SHP77 (cell line): ENCODE measurements around the gene FAM168A.

Experiments used
- DNase-seq, 2 experiments: peaks; one replicate each; lab custom pipeline; 2025; lab: John Stamatoyannopoulos, UW

Gene FAM168A

DNA sequence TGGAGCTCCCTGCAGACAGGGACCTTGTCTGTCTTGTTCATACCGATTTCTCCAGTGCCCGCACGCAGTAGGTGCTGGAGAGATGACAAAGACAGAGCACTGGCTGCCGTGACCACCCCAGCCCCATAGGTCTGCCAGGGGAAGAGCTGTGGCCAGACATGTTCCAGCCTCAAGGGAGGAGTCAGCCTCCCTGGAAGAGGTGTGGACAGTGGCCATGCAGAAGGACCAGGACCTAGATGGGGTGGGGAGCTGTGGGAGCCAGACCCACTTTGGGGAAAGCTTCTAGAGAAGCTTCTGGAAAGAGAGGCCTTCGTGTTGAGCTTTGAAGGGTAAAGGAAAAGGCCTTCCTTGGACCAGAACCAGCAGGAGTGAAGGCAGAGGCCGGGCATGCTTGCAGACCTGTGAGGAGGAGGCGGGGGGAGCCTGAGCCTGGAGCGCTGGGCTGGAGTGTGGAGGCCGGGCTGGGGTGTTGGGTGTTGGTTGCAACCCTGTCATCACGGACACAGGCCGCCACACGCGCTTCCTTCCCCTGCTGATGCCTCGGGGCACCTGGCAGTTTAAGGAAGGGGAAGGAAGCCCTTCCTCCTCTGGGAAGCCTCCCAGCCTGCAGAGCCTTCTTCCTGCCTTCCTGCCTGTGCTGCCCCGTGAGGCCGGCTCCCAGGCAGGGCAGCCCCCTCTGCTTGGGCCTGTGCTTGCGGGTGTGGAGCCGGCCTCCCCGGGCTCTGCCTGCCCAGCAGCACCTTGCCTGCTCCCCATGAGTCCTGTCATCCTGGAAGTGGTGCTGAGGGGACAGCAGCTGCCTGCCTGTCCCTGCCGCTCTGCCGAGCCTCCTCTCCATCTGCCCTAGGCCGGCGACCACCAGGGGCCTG lies 209.4 kb downstream of the FAM168A start:
- no peak for DNase-seq

DNA sequence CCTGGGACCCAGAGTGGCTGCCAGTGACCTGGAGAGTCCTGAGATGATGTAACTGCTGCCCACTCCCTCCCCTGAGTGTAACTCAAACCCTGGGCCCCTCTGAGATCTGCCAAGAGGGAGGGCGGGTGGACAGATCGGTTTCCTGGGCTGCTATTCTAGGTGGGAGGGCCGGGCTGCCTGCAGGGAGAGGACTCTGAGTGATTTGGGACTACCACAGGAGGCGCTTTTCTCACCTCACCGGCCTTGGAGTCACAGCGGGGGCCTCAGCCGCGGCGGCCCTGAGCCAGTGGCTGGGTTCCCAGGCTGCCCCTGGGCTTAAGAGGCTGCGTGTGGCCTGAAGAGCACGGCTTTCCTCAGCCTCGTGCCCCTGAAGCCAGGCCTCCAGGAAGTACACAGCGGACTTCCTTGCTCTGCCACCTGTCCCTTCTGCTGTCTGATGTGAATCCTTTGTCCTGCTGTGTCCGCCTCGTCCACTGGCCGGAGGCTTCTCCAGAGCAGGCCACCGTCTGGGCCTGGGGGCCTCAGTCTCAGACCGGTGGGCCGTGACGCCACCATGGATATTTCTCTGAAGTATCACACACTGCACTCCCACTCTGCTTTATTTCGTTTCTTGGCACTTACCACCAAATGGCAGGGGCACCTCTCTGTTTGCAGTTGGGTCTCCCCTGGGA lies 210.2 kb downstream of the FAM168A start:
- no peak for DNase-seq

DNA sequence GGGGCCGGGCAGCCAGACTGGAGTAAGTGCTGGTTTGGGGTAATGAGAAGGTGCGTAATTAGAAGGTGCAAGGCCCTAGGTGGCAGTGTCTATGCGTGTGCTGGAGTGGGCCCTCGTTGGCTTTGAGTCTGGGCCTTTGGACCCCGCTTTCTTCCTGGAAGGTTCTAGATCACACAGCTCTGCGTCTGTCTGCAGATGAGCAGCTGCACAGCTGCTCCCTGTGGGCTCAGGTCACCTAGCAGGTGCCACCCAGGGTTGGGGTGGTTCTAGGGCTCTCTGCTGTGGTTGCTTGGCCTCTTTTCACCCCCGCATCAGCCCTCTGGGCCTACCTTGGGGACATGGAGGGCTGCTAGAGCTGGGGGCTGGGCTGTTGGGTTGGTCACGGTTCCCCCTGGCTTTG lies 211.4 kb downstream of the FAM168A start:
- no peak for DNase-seq

DNA sequence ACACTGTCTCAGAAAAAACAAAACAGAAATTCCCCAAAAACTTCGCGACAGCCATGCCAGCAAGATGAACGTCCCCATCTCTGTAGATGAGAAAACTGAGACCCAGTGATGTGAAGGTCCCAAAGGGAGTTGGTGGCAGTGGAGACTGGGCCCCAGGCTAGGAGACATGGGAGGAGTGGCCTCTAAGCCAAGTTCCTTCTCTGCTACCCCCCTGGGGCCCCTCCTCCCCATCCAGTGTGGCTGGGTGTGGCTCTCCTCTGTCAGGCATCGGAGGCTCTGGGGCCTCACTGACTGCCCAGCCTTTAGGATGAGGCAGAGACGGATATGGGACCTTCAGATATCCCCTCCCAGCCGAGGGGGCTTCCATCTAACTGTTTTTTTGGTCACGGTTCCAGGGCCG lies 211.9 kb downstream of the FAM168A start:
- DNase-seq: no peak

DNA sequence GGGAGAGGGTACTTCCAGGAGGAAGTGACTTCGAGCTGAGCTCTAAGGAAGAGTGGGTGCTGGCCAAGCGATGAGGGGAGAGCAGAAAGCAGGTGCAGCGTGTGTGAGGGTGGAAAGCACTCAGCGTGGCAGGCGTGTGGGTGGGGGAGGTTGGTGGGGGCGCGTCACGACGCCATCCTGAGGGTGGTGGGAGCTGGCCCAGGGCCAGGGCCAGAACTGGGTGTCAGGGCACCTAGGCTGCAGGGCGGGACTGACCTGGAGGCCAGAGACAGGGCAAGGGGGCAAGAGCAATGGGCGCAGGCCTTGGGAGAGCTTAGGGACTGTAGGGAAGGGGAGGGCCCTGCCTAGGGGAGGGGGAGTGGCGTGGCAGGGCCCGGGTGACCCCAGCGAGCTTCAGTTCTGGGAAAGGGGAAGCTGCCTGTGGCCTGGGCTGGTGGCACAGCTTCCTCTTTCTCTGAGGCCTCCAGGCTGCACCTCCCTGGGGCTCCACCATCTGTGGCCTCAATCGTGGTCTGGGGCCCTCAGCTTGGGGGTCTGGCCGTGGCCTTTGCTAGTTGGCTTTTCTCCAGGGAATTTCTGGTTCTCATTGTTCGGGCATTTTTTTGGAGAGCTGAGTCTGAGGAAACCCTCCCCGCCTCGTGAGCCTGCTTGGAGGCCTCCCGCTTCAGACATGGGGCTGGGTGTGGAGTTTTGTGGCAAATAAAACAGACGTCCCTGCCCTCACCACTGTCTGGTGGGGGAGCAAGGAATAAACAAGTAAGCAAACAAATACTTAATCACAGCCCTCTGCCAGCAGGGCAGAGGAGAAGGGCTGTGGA lies 212.8 kb downstream of the FAM168A start:
- no peak for DNase-seq

DNA sequence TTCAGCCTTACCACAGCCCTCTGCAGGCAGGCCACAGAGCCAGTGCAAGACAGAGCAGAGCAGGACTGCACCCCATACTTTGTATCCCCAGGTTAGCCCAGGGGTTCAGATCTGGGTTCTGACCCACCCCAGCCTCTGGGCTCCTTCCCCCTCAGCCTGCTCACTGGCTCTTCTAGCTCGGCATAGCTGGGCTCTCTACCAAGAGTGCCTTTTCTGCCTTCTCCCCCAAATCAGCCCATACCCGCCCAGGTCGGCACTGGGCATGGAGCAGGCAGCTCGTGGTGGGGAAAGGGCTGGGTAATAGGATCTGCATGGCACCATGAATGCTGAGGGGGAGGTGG lies 213.4 kb downstream of the FAM168A start:
- no peak for DNase-seq

DNA sequence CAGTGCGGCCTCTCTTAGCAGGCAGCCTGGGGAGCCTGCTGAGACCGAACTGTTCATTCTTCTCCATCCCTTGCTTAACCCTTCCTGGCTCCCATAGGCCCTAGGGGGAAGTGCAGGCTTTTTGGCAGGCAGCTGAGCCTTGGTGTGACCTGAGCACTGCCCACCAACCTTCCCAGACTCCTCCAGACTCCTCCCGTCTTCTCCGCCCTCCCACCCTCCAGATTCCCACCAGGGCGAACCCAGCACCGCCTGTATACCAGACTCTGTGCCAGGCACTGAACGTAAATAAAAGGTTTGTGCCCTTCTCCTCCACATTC lies 213.8 kb downstream of the FAM168A start:
- no peak for DNase-seq

DNA sequence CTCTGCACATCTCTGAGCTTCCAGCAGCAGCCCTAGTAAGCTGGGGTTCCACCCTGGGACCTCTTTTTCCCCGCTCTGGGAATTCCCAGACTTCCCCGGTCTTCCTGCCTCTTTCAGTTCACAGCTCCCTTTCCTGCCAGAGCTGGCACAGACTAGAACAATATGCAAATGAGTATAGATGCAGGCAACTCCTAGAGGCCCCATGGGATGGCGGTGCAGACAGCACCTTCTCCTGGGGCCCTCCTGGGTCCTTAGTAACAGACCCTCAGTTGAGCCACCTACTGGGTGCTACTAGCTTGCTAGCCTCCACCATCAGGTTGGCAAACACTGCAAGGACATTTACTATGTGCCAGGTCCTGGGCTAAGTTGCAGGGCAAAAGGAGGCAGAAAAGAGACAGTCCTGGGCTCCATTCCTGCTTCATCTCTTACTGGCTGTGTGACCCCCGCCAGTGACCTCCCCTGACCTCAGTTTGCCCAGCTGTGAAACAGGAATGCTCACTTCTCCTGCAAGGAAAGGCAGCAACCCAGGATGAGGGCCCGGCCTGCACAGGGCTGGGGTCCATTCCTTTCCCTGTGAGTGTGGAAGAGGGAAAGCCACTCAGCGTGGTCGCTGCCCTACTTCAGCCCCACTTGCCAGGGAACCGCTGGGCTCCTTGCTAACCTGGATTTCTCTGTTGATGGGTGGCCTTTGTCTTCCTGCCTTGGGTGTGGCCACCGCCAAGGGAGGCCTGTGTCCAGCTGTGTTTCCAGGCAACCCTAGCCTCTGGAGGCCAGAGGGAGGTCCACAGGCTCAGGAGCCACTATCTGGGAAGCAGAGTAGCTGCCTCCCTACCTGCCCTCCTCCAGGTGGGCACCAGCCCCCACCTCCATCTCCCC lies 214.4 kb downstream of the FAM168A start:
- no peak for DNase-seq

DNA sequence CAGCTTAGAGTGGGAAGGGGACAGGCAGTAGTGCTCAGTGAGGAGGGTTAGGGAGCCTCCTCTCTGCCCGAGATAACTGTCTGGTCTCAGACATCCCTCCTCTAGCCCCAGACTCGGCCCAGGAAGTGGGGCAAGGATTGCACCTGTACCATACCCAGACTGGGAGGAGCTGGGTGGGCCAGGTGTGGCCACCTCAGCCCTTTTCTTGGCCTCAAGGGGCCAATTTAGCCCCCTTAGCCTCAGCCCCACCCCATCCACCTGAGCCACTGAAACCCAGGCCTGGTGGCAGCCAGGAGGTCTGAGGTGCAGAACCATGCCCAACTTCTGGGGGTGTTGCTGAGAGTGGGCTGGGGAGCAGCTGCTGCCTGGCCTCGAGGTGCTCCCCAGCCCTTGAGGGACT lies 215.2 kb downstream of the FAM168A start:
- no peak for DNase-seq

DNA sequence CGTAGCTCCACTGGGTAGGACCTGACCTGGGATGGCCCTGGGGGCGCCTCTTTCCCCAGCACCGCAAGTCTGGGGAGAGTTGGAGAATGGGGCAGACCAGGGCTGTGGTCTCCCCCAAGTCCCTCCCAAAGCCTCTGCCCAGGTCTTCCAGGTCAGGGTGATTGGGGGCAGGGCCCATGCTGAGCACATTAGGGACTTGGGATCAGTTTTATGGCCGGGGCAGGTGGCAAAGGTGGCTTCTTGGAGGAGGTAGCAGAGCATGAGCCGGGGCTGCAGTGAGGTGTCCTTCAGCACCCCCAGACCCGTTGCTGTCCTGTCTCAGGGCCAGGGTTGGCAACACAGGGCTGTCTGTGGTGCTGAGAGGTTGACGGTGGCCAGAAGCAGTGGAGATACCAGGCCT lies 215.7 kb downstream of the FAM168A start:
- no peak for DNase-seq

DNA sequence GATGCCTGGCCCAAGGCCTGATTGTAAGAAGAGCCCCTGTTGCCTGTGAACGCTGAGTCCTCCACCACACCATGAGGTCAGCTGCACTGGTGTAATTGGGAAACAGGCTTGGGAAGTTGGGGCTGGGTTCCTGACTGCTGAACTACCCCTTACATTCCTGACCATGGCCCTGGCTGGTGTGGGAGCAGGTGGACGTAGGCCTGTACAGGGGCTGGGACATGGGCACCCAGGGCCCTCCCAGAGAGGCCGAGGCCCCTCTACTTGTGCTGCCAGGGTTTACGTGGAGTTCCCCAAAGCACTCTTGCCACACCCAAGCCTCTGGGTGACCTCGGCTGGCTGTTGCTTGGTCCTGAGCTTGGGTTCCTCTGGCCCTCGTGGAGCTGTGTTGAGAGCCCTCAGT lies 216.3 kb downstream of the FAM168A start:
- DNase-seq: no peak

DNA sequence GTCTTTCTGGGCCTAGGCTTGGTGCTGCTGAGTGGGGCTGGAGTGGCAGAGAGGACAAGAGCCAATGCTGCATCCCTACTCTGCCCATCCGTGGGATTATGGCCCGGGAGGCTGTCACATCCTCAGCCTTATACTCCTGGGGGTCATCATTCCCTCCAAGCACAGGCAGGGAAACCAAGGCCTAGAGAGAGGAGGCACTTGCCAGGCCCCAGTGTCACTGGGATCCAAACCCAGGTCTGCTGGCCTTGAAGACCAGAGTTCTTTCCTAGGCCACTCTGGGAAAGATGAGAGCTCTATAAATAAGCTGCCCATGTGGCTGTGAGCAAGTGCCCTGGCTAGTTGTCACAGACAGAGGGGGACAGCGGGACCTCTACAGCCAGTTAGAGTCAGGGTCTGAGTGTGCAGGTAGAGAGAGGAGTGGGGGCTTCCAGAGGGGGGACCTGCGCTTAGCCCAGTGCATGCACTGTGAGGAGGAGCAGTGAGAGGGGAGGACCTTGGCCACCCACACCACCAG lies 217.0 kb downstream of the FAM168A start:
- DNase-seq: no peak

DNA sequence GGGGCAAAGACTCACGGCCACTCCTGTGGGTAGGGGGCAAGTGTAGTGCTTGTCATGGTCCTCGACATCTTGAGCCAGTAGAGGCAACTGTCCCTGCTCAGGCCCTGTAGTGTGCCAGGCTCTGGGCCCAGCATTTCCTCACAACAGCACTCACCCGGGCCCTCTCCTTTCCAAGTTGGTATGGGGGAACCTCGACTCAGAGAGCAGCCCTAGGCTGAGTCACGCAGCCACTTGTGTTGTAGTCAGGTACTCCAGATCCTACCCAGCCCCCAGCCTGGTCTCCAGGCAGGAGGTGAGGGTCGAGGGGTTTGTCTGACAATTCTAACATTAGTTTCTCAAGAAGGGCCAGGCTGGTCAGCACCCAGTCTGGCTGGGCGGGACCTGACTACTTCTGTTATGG lies 217.6 kb downstream of the FAM168A start:
- no peak for DNase-seq

DNA sequence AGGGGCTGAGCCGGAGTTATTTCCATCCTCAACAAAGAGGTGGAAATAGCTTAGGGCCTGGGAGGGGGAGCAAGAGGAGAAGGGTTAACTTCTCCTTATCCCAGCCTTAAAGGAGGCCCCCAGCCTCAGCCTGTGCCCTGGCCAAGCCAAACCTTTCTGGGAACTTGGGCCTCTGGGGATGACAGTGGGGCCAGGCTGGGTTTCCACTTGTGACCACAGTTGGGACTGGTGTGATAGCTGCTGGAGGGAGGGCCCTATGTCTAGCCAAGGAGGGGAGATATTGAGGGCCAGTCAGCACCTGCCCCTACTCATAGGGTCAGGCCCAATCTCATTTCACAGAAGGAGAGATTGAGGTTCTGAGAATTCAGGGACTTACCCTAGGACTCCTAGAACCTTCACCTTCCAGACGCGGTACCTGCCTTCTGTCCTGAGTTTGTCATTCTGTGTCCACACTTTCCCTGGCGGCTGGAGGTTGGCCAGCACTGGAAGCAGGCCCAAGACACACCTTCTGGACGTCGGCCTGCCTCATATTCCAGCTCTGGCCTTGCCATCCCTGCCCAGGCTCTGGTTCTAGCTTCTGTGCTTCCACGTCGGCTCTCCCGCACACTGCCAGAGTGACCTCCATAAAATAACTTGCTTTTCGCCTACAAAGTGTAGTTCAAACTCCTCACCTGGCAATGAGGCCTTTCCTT lies 218.6 kb downstream of the FAM168A start:
- no peak for DNase-seq

DNA sequence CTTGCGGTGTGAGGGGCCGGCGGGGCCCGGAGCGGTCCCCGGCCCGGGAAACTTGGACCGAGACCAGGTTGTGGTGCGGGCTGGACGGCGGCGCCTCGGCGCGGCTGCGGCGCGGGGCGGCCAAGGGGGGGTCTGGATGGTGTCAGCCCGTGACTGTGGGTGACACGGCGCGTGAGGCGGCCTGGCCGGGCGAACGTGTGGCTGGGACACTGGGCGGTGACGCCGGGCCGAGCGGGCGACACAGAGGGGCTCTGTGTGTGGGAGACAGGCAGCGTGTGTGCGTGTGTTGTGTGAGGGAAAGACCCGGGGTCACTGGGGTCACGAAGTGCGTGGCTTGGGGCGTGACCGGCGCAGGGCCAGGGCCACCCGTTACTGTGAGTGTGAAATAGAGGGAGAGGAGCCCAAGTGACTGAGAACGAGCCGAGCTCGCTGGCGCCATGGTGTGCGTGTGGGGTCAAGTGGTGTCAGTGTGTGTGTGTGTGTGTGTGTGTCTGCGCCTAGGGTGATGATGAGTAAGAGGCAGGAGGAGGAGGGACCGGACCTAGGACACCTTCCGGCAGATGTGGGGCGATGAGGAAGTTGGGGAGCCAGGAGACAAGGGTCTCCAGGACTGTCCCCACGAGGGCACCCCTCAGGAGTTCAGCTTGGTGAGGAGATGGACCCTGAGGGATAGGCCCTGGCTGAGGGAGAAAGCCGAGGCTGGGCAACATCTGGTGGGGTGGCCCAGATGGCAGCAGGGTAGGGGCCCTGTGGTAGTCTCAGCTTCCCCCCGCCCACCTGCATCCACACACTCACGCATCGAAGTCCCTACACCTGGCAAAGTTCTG lies 220.9 kb downstream of the FAM168A start:
- DNase-seq: peak in 1 of 2 experiments; percentile 14

DNA sequence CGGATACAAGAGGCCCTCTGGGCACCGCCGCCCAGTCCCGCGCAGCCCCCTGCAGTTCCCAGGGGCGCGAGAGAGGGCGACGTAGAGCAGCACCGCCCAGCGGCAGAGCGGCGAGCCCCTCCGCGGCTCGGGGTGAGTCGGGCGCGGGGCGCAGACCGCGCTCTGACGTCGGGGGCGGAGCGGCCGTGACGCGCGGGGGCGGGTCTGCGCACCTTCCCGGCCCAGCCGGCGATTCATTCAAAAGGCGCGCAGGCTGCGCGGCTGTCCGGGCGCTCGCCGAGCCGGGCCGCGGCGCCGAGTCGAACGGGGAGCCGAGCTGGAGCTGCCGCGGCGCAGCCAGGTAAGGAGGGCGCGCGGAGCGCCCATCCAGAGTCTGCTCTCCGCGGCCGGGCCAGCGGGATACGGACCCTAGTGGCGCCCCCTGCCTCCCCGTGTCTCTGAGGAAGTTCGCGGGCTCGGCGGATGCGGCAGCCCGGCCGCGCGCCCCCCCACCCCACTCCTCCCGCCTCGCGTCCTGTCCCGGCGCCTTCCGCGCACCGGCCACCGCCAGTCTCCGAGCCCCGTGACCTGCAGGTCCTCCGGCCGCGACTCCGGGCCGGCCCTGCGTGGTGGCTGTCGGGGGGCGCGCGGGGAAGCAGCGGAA lies 221.6 kb downstream of the FAM168A start, which contains the start of gene RELT:
Gene RELT, plus strand, starts transcription at position 240 of the 643 bp plus-strand sequence. CDS start 12,738 bp downstream, outside the sequence.
- DNase-seq: peak; percentile 82 to 83

DNA sequence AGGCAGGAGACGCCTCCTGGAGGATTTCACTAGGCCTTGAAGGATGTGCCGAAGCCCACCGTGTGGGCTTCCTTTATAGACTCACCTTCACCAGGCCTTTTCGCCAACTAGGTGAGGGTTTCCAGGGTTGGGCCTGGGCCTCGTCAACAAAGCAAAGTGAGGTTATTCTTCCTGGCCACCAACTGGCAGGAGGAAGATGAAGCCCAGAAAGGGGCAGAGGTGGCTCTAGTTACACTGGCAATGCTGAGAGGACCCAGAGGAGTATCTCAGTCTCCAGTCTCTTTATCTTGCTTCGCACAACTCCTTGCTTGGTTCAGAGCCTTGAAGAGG lies 222.1 kb downstream of the FAM168A start:
- DNase-seq: no peak

DNA sequence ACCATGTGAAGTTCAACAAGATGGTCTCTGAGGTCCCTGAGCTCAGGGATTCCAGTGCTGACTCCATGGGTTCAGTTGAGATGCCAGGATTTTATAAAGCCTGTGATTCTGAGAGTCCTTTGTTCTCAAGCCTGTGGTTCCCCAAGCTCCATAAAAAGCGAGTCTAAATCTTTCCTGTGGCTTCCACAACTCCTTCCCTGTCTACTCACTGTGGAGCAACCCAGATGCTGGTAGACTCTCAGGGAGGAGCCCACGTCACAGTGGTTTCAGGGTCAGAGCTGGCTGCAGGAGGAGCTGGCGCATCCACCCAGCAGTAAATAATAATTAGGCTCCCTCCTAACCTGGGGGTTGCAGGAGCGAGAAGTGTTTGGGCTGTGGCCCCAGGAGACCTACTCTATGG lies 223.8 kb downstream of the FAM168A start:
- no peak for DNase-seq

DNA sequence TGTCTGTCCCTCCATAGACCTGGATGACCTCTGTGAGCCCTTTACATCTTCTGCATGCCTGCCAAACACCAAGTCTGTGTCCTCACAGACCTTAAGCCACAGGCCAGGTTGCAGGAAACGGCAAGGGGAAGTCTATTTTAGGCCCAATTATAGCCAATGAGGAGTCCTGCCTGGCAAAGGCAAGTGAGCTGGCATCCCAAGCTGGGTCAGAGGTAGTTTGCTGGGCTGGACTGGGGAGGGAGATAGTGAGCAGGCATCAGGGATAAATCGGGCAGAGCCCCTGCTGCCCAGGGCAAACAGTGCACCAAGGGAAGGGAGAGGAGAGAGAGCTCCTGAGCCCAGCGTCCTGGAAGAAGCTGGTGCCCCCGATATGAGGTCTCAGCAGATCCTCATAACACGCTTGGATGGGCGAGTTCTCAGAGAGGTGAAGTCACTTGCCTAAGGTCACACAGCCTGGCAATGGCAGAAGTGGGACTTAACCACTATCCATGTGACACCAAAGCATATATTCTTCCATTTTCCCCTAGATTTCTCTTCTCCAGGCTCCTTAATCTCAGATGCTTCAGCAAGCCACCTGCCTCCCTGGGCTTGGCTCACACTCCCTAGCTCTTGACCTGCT lies 225.4 kb downstream of the FAM168A start:
- peak in 1 of 2 experiments; percentile 11 for DNase-seq
